ENCODE measurements around the gene SGPP2.

SGPP2 gene

GRCh38 chr2:222604749-222605515, 180.6 kb downstream of the SGPP2 start:
- Histone ChIP-seq H3K27ac (ENCODE audit: low read length) (no peak overlapping the region), H3K27me3 (ENCODE audit: control insufficient read depth in 1 of 2, insufficient read depth in 2 of 2, low read length in 2 of 2) (no peaks in the 10 kb centered on the region), H3K36me3 (ENCODE audit: control insufficient read depth in 2 of 2, insufficient read depth in 2 of 2, low read length in 2 of 2) (peaks cover 0 to 6% of the 10 kb centered on the region in 2 donors), H3K9ac (ENCODE audit: low read length in 2 of 2) (no peak overlapping the region), H3K4me3 (ENCODE audit: low read length in 2 of 2) (no peak overlapping the region), H3K4me1 (ENCODE audit: control insufficient read depth, insufficient read depth, low read length) (no peaks in the 10 kb centered on the region), H3K9me3 (ENCODE audit: control insufficient read depth in 2 of 2, low read length in 2 of 2) (no peaks in the 10 kb centered on the region)

- no peaks in the 10 kb centered on the region for H3K27me3 ChIP-seq (ENCODE audit: control insufficient read depth in 1 of 2, insufficient read depth in 2 of 2, low read length in 2 of 2)
- H3K27ac ChIP-seq (ENCODE audit: low read length), result no peak overlapping the region
- no peak overlapping the region for H3K4me3 ChIP-seq (ENCODE audit: low read length in 2 of 2)
- no peaks in the 10 kb centered on the region for H3K9me3 ChIP-seq (ENCODE audit: control insufficient read depth in 2 of 2, low read length in 2 of 2)
- no peaks in the 10 kb centered on the region for H3K4me1 ChIP-seq (ENCODE audit: control insufficient read depth, insufficient read depth, low read length)
- no peak overlapping the region for H3K9ac ChIP-seq (ENCODE audit: low read length in 2 of 2)
- H3K36me3 ChIP-seq (ENCODE audit: control insufficient read depth in 2 of 2, insufficient read depth in 2 of 2, low read length in 2 of 2), result peaks cover 0 to 5% of the 10 kb centered on the region in 2 donors
Observed at GRCh38 chr2:222606306-222606705, 182.0 kb downstream of the SGPP2 start.

GRCh38 chr2:222608081-222608480, 183.7 kb downstream of the SGPP2 start:
- Histone ChIP-seq H3K4me3 (ENCODE audit: low read length in 2 of 2) (no peak overlapping the region), H3K9ac (ENCODE audit: low read length in 2 of 2) (no peak overlapping the region), H3K27me3 (ENCODE audit: control insufficient read depth in 1 of 2, insufficient read depth in 2 of 2, low read length in 2 of 2) (no peaks in the 10 kb centered on the region), H3K4me1 (ENCODE audit: control insufficient read depth, insufficient read depth, low read length) (no peaks in the 10 kb centered on the region), H3K36me3 (ENCODE audit: control insufficient read depth in 2 of 2, insufficient read depth in 2 of 2, low read length in 2 of 2) (peaks cover 6 to 13% of the 10 kb centered on the region in 2 donors), H3K27ac (ENCODE audit: low read length) (no peak overlapping the region), H3K9me3 (ENCODE audit: control insufficient read depth in 2 of 2, low read length in 2 of 2) (no peaks in the 10 kb centered on the region)

- no peaks in the 10 kb centered on the region for H3K9me3 ChIP-seq (ENCODE audit: control insufficient read depth in 2 of 2, low read length in 2 of 2)
- H3K4me1 ChIP-seq (ENCODE audit: control insufficient read depth, insufficient read depth, low read length), result no peaks in the 10 kb centered on the region
- no peak overlapping the region for H3K27ac ChIP-seq (ENCODE audit: low read length)
- no peak overlapping the region for H3K4me3 ChIP-seq (ENCODE audit: low read length in 2 of 2)
- no peak overlapping the region for H3K9ac ChIP-seq (ENCODE audit: low read length in 2 of 2)
- peaks cover 6 to 13% of the 10 kb centered on the region in 2 donors for H3K36me3 ChIP-seq (ENCODE audit: control insufficient read depth in 2 of 2, insufficient read depth in 2 of 2, low read length in 2 of 2)
- H3K27me3 ChIP-seq (ENCODE audit: control insufficient read depth in 1 of 2, insufficient read depth in 2 of 2, low read length in 2 of 2), result no peaks in the 10 kb centered on the region
Observed at GRCh38 chr2:222609381-222609780, 185.0 kb downstream of the SGPP2 start.

Measured in stomach smooth muscle (tissue), 2 donors.